GM12874 (cell line): Measurements from ENCODE around the gene TENT5A.

Source experiments
- TF ChIP-seq, protein P1 (sequence below): IDR thresholded peaks from 2 replicates; pipeline ENCODE4 v1.5.1; 2011; ENCODE audit warnings: low read depth, mild to moderate bottlenecking, control low read depth, low read length, moderate library complexity; ENCODE audit not compliant: insufficient read depth

Gene TENT5A

DNA sequence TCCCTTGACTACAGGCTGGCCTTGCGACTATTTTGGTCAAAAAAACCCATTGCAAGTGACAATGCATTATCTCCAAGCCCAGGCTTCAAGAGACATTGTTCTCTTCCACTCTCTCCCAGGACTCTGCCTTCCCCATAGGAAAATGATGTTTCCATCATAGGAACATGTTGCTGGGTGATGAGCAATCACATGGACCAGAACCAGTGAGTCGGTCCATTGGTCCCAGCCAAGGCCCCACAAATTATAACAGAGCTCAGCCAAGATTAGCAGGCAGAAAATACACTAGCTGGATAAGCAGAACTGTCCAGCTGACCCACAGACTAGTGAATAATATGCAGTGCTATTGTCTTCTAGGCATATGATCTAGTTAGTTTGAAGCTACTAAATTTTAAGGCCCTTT lies 27.4 kb downstream of the TENT5A start:
- TF ChIP-seq, protein P1, sequence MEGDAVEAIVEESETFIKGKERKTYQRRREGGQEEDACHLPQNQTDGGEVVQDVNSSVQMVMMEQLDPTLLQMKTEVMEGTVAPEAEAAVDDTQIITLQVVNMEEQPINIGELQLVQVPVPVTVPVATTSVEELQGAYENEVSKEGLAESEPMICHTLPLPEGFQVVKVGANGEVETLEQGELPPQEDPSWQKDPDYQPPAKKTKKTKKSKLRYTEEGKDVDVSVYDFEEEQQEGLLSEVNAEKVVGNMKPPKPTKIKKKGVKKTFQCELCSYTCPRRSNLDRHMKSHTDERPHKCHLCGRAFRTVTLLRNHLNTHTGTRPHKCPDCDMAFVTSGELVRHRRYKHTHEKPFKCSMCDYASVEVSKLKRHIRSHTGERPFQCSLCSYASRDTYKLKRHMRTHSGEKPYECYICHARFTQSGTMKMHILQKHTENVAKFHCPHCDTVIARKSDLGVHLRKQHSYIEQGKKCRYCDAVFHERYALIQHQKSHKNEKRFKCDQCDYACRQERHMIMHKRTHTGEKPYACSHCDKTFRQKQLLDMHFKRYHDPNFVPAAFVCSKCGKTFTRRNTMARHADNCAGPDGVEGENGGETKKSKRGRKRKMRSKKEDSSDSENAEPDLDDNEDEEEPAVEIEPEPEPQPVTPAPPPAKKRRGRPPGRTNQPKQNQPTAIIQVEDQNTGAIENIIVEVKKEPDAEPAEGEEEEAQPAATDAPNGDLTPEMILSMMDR, result no peak

DNA sequence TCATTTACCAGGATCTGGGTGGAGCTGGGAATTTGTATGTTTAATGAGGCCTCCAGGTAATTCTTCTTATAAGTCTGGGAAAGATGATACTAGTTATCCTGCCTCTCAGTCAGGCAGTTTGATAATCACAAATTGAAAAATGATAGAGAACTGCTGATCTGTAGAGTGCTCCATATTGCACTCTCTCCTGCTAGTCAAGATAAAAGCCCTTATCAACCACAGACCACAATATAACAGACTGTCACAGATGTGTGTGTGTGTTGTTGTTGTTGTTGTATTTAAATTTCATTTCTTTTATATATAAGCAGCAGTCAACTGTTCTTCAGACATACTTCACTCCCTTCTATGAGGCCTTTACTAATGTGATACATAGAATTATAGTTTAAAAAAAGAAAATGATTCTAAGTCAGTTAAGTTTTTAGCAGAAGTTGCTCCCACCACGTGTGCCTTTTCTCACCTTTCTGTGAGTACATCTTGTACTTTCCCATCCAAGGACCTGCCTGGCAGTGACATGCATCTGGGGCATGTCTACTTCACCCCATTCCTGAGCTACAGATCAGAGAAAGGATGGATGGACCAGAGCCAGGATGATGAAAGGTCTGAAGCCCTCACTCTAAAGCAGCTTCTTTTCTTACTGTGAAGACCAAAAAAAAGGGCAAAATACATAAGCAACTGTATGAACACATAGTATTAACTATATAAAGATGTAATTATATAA lies 29.8 kb downstream of the TENT5A start:
- TF ChIP-seq, protein P1, result no peak

- TF ChIP-seq, protein P1, result no peak
Observed at GRCh38 chr6:81720427-81720826, 32.1 kb downstream of the TENT5A start.

DNA sequence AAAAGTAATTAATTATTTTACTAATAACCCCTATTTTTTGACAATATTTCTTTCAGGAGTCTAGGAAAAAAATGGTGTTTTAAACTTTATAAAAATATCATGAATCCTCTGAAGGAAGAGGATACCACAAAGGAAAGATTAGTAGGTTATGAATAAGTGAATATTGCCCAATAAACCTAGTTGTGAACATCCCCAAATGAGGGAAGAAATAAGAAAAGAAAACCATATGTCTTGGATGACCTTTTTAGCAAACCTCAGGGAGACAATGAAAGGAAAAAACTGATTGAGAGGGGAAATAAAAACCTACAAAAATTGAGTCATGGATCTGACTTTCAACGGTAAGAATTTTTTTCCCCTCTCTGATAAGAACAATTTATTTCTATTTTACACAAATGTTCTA lies 34.4 kb downstream of the TENT5A start:
- TF ChIP-seq, protein P1, result no peak

GRCh38 chr6:81714684-81715083 lies 37.8 kb downstream of the TENT5A start:
- TF ChIP-seq, protein P1, result no peak

DNA sequence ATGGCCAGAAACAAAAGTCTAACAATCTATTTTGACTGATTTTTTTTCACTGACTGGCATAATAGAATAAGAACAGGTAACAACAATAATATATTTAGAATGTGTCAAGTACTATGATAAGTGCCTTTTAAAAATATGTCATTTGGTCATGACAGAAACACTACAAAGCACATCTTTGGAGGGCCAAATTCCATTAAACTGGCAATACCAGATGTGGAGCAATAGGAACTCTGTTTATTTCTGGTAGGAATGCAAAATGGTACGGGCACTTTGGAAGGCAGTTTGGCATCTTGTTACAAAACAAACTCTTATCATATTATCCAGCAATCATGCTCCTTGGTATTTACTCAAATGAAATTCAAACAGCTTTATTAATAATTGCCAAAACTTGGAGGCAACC lies 39.3 kb downstream of the TENT5A start:
- TF ChIP-seq, protein P1, result no peak

GRCh38 chr6:81708113-81708699 lies 44.3 kb downstream of the TENT5A start:
- TF ChIP-seq, protein P1, result no peak
